Measurements from ENCODE around the gene DHX15.

The DHX15 gene

GRCh38 chr4:24529555-24529954, 54.8 kb downstream of the DHX15 start:
- no peak for TF ChIP-seq CTCF (IDR thresholded peaks at IDR 0.05; ENCODE audit: insufficient read depth, low read depth, low read length, missing control alignments)
- H3K4me3 ChIP-seq (ENCODE audit: low read length), result no peak overlapping the region
- no peak for DNase-seq (ENCODE audit: low read depth)

GRCh38 chr4:24527371-24527770, 57.0 kb downstream of the DHX15 start:
- DNase-seq (ENCODE audit: low read depth), result no peak
- no peak for TF ChIP-seq CTCF (IDR thresholded peaks at IDR 0.05; ENCODE audit: insufficient read depth, low read depth, low read length, missing control alignments)
- no peak overlapping the region for H3K4me3 ChIP-seq (ENCODE audit: low read length)

GRCh38 chr4:24521544-24521943, 62.8 kb downstream of the DHX15 start:
- no peak for TF ChIP-seq CTCF (IDR thresholded peaks at IDR 0.05; ENCODE audit: insufficient read depth, low read depth, low read length, missing control alignments)
- peak; percentile 79 for DNase-seq (ENCODE audit: low read depth)
- H3K4me3 ChIP-seq (ENCODE audit: low read length), result no peak overlapping the region

- peak; percentile 14 for DNase-seq (ENCODE audit: low read depth)
- TF ChIP-seq CTCF (IDR thresholded peaks at IDR 0.05; ENCODE audit: insufficient read depth, low read depth, low read length, missing control alignments), result no peak
- no peak overlapping the region for H3K4me3 ChIP-seq (ENCODE audit: low read length)
These were observed 64.7 kb downstream of the DHX15 start for GRCh38 chr4:24519649-24520048.

GRCh38 chr4:24517676-24518075, 66.7 kb downstream of the DHX15 start:
- no peak for DNase-seq (ENCODE audit: low read depth)
- TF ChIP-seq CTCF (IDR thresholded peaks at IDR 0.05; ENCODE audit: insufficient read depth, low read depth, low read length, missing control alignments), result no peak
- no peak overlapping the region for H3K4me3 ChIP-seq (ENCODE audit: low read length)

GRCh38 chr4:24516926-24517325, 67.4 kb downstream of the DHX15 start:
- no peak for DNase-seq (ENCODE audit: low read depth)
- no peak for TF ChIP-seq CTCF (IDR thresholded peaks at IDR 0.05; ENCODE audit: insufficient read depth, low read depth, low read length, missing control alignments)
- no peak overlapping the region for H3K4me3 ChIP-seq (ENCODE audit: low read length)

GRCh38 chr4:24515698-24516097, 68.7 kb downstream of the DHX15 start:
- no peak for TF ChIP-seq CTCF (IDR thresholded peaks at IDR 0.05; ENCODE audit: insufficient read depth, low read depth, low read length, missing control alignments)
- no peak overlapping the region for H3K4me3 ChIP-seq (ENCODE audit: low read length)
- no peak for DNase-seq (ENCODE audit: low read depth)
